ENCODE measurements around the gene RSPH10B. TPM values are rescaled to one million over a fixed set of nuclear protein-coding genes. Genes with fewer than 3 reads are reported as not detected.
A peak's percentile ranks its signal among the peaks of the same experiment; 100 is the strongest.

RSPH10B gene
- total RNA-seq, 1 experiment from 2014 or later, result not detected

- Histone ChIP-seq H2AFZ (ENCODE audit: low read depth, low read length, poor library complexity, severe bottlenecking) (no peak within 1 kb of the TSS), H3K36me3 (ENCODE audit: control insufficient read depth in 1 of 2, insufficient read depth in 2 of 2, low read length in 2 of 2) (peaks cover 3 to 11% of the 10 kb centered on the region in 2 experiments; a peak in 2 of 4 replicates), H3K79me2 (ENCODE audit: insufficient read depth, low read length) (peaks cover 55% of the 10 kb centered on the region), H3K9me2 (ENCODE audit: insufficient read depth) (no peaks in the 10 kb centered on the region), H3K4me1 (ENCODE audit: control insufficient read depth in 1 of 2, insufficient read depth in 2 of 2, low read length in 2 of 2) (peaks cover 4 to 23% of the 10 kb centered on the region in 2 experiments; a peak in 3 of 4 replicates), H3K4me2 (ENCODE audit: low read length) (peak within 1 kb of the TSS; percentile 91), H3K9ac (ENCODE audit: low read length) (peak within 1 kb of the TSS; percentile 98), H3K27me3 (ENCODE audit: insufficient read depth, low read length) (no peaks in the 10 kb centered on the region), H3K27ac (ENCODE audit: low read depth, low read length) (peak within 1 kb of the TSS; percentile 92), H3K9me3 (ENCODE audit: control insufficient read depth in 1 of 2, insufficient read depth in 1 of 2, low read depth in 1 of 2, low read length in 2 of 2) (no peaks in the 10 kb centered on the region), H3K4me3 (replicated peaks in 1 of 2; ENCODE audit: low read depth in 1 of 2, low read length in 2 of 2) (peak within 1 kb of the TSS; percentile 81 to 86), H4K20me1 (ENCODE audit: insufficient read depth) (no peaks in the 10 kb centered on the region)
- TSS peak; percentile 84 for BruUV-seq (replicated peaks)
- peak; percentile 92 for ATAC-seq
- RAD21 ChIA-PET (ENCODE audit: low non-redundant PET in 1 of 2, low total read pairs in 2 of 2, uncharacterized antibody in 2 of 2, unreplicated experiment in 2 of 2), result interaction anchor here in 1 of 2 experiments (0.6 kb wide), 2 partner anchors 97 to 341 kb away, joined by 3 to 4 read pairs; no protein-coding TSS in a partner anchor
- CTCF ChIA-PET, result interaction anchor here (1.0 to 2.8 kb wide), 3 partner anchors 11 to 98 kb away, joined by 3 to 8 read pairs (median 3); no protein-coding TSS in a partner anchor
- POLR2A ChIA-PET, result interaction anchor here (0.6 to 1.7 kb wide), 7 partner anchors 10 to 376 kb away, joined by 3 to 5 read pairs (median 3); no protein-coding TSS in a partner anchor
- intact Hi-C loops (cut with micrococcal nuclease), result no loop called here
- DNase-seq (ENCODE audit: low read depth, low spot score), result peak; percentile 98
- TF ChIP-seq YY1 (IDR thresholded peaks at IDR 0.05; ENCODE audit: extremely low read depth, insufficient replicate concordance, low read depth, low read length), result no peak
- peak; percentile 99 for TF ChIP-seq MAX (IDR thresholded peaks at IDR 0.05)
- TF ChIP-seq FOSL1 (IDR thresholded peaks at IDR 0.05; ENCODE audit: low read depth), result no peak
- peak; percentile 76 for TF ChIP-seq ZFX (IDR thresholded peaks at IDR 0.05)
- TF ChIP-seq REST (IDR thresholded peaks at IDR 0.05; ENCODE audit: low read depth), result no peak
- peak; percentile 60; the same call in 1 of the 2 replicates for TF ChIP-seq SRF (IDR thresholded peaks at IDR 0.05; ENCODE audit: low read depth)
- 0 out of 2 replicates have a peak, but pooled peaks have one; percentile 67 for TF ChIP-seq CBX3 (IDR thresholded peaks at IDR 0.05; ENCODE audit: low read depth)
- peak; percentile 97 for TF ChIP-seq POLR2AphosphoS5 (IDR thresholded peaks at IDR 0.05; ENCODE audit: low read depth, low read length)
- no peak for TF ChIP-seq ZBTB33 (IDR thresholded peaks at IDR 0.05; ENCODE audit: extremely low read depth, insufficient replicate concordance, low read length)
- no peak for TF ChIP-seq ATF3 (IDR thresholded peaks at IDR 0.05)
- no peak for TF ChIP-seq CTCF (IDR thresholded peaks at IDR 0.05 in 2 of 3, conservative IDR thresholded peaks at IDR 0.05 in 1 of 3; ENCODE audit: borderline replicate concordance in 1 of 3, insufficient read depth in 1 of 3, low read depth in 2 of 3, low read length in 2 of 3)
- TF ChIP-seq JUND (IDR thresholded peaks at IDR 0.05), result no peak
- no peak for TF ChIP-seq EGR1 (IDR thresholded peaks at IDR 0.05; ENCODE audit: low read depth)
- peak; percentile 32; the same call in 1 of the 2 replicates for TF ChIP-seq RAD21 (IDR thresholded peaks at IDR 0.05; ENCODE audit: low read depth)
- peak; percentile 96 for TF ChIP-seq SP1 (IDR thresholded peaks at IDR 0.05; ENCODE audit: low read depth)
- TF ChIP-seq ZNF274 (IDR thresholded peaks at IDR 0.05; ENCODE audit: low read depth, low read length), result no peak
- no peak for TF ChIP-seq EZH2 (IDR thresholded peaks at IDR 0.05)
Measured at GRCh38 chr7:6008668-6009611, 38.5 kb upstream of the RSPH10B start, which contains the start of the genes AIMP2 and PMS2. TSS of gene AIMP2 (plus strand) at chr7:6009272. CDS start at chr7:6009364, 92 bp downstream. TSS of gene PMS2 (minus strand) at chr7:6009049. CDS start at chr7:6009019, 30 bp downstream.
